Measurements from ENCODE around the gene OTUD1. TPM values are rescaled to one million over a fixed set of nuclear protein-coding genes. Genes with fewer than 3 reads are reported as not detected.

The OTUD1 gene
- total and polyA plus RNA-seq, 2 donors (not counting 1 experiment from before 2014, with no cell fraction given) = 69.0 to 92.8 TPM

DNA sequence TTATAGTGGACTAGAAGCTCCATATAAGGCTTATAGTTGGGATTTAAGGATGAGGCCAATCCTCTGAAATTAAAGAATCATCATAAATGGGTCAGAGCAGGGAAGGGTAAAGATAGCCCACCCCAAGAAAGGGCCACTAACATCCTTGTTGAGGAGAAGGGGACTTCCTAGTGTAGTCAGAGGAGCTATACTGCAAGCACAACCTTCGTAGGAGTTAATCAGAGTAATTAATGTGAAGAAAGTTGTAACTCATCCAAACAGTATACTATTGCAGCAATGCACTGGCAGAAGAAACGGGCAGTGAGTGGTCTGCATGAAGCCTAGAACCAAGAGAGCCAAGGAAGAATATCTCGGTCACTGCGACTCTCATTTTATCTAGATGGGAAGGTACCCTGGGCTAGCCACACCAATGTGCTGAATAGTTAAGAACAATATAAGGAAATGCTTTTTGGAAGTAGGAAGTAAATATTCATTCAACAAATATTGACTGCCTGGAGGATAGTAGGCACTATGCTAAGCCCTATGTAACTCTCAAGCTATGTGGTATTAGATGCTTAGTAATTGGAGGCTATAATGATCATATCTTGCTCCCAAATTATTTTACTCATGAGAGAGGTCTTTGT, 13.3 kb downstream of the OTUD1 start:
- Histone ChIP-seq H3K79me2 (ENCODE audit: control insufficient read depth, insufficient read depth, low read length) (peaks cover 41% of the 10 kb centered on the region), H3K4me3 (ENCODE audit: control extremely low read depth in 1 of 5, extremely low read depth in 1 of 5, insufficient read depth in 1 of 5, low read depth in 2 of 5, low read length in 4 of 5) (peak overlapping the region in 2 of 5 experiments; percentile 10 to 40), H3K9me3 (ENCODE audit: control extremely low read depth in 1 of 3, control insufficient read depth in 2 of 3, insufficient read depth in 1 of 3, low read length in 2 of 3) (peaks cover 0 to 7% (median 0%) of the 10 kb centered on the region in 3 donors), H3K27me3 (replicated peaks in 1 of 4; ENCODE audit: control extremely low read depth in 1 of 4, control insufficient read depth in 3 of 4, insufficient read depth in 4 of 4, low read length in 3 of 4) (no peaks in the 10 kb centered on the region), H3K27ac (ENCODE audit: low read length in 2 of 2) (peak overlapping the region; percentile 82 to 91), H3K4me2 (replicated peaks; ENCODE audit: low read depth, low read length, poor library complexity, severe bottlenecking) (peak overlapping the region; percentile 68), H3K9ac (ENCODE audit: low read length) (peak overlapping the region; percentile 50), H4K20me1 (ENCODE audit: control insufficient read depth, insufficient read depth, low read length, poor library complexity, severe bottlenecking) (no peaks in the 10 kb centered on the region), H3K4me1 (ENCODE audit: control insufficient read depth in 2 of 2, insufficient read depth in 2 of 2, low read length in 2 of 2) (peaks cover 56 to 62% of the 10 kb centered on the region in 2 donors), H2AFZ (ENCODE audit: insufficient read depth, low read depth, low read length, poor library complexity, severe bottlenecking) (peak overlapping the region; percentile 72), H3K36me3 (replicated peaks in 1 of 2; ENCODE audit: control extremely low read depth in 1 of 2, control insufficient read depth in 1 of 2, extremely low read depth in 1 of 2, insufficient read depth in 2 of 2, low read length in 1 of 2) (no peaks in the 10 kb centered on the region)
- Mint-ChIP-seq H3K27ac (peak overlapping the region; percentile 96), H3K27me3 (no peaks in the 10 kb centered on the region), H3K4me3 (peak overlapping the region; percentile 84), H3K4me1 (peaks cover 67% of the 10 kb centered on the region), H3K9me3 (ENCODE audit: insufficient read depth) (peaks cover 1% of the 10 kb centered on the region)
- DNase-seq = peak; percentile 19
- ChIA-PET CTCF (interaction anchor here (0.5 to 1.4 kb wide), 2 partner anchors 13 to 14 kb away, joined by 3 read pairs; partner anchors contain the start of gene OTUD1), POLR2A (no interaction called here)
- intact Hi-C loops (cut with micrococcal nuclease) = no loop called here
- TF ChIP-seq, protein P1, sequence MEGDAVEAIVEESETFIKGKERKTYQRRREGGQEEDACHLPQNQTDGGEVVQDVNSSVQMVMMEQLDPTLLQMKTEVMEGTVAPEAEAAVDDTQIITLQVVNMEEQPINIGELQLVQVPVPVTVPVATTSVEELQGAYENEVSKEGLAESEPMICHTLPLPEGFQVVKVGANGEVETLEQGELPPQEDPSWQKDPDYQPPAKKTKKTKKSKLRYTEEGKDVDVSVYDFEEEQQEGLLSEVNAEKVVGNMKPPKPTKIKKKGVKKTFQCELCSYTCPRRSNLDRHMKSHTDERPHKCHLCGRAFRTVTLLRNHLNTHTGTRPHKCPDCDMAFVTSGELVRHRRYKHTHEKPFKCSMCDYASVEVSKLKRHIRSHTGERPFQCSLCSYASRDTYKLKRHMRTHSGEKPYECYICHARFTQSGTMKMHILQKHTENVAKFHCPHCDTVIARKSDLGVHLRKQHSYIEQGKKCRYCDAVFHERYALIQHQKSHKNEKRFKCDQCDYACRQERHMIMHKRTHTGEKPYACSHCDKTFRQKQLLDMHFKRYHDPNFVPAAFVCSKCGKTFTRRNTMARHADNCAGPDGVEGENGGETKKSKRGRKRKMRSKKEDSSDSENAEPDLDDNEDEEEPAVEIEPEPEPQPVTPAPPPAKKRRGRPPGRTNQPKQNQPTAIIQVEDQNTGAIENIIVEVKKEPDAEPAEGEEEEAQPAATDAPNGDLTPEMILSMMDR (IDR thresholded peaks at IDR 0.05) = no peak
- TF ChIP-seq EZH2 (IDR thresholded peaks at IDR 0.05; ENCODE audit: borderline replicate concordance, insufficient read depth, low read depth, low read length, poor library complexity, severe bottlenecking) = no peak
- WGBS (ENCODE audit: insufficient coverage) = 100% methylated on average over 2 of the region's 4 CpGs
- no peak for ATAC-seq (ENCODE audit: low read depth)

DNA sequence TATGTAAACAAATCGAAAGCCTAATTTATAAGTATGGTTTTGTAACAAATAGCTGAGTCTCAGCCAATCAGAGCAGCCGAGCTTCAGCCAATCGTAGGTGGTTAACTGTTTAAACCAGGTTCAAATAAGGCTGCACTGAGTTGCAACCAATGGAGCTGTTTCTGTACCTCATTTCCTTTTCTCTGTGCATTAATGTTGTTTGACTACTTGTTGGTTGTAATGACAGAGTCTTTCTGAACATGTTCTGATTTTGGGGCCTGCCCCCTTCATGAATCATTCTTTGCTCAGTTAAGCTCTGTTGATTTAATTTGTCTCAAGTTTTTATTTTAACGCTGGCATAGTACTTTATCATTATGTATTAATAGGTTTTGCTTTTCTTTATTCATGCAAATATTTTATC, 14.6 kb downstream of the OTUD1 start:
- no peak overlapping the region for H3K27ac ChIP-seq (ENCODE audit: low read length in 2 of 2)
- 88% methylated on average over 2 of the region's 4 CpGs for WGBS (ENCODE audit: insufficient coverage)
- no peak for ATAC-seq (ENCODE audit: low read depth)
- Mint-ChIP-seq H3K9me3 (ENCODE audit: insufficient read depth) (peaks cover 1% of the 10 kb centered on the region), H3K27ac (no peak overlapping the region), H3K4me3 (no peak overlapping the region), H3K27me3 (no peaks in the 10 kb centered on the region), H3K4me1 (peaks cover 73% of the 10 kb centered on the region)
- peaks cover 0 to 7% (median 0%) of the 10 kb centered on the region in 3 donors for H3K9me3 ChIP-seq (ENCODE audit: control extremely low read depth in 1 of 3, control insufficient read depth in 2 of 3, insufficient read depth in 1 of 3, low read length in 2 of 3)
- POLR2A ChIA-PET = interaction anchor here (0.5 kb wide), 1 partner anchor 1015 kb away, joined by 3 read pairs; no protein-coding TSS in a partner anchor
- DNase-seq = no peak
- no peak overlapping the region for H3K4me2 ChIP-seq (replicated peaks; ENCODE audit: low read depth, low read length, poor library complexity, severe bottlenecking)
- no peaks in the 10 kb centered on the region for H4K20me1 ChIP-seq (ENCODE audit: control insufficient read depth, insufficient read depth, low read length, poor library complexity, severe bottlenecking)
- H3K4me1 ChIP-seq (ENCODE audit: control insufficient read depth in 2 of 2, insufficient read depth in 2 of 2, low read length in 2 of 2) = peaks cover 57 to 64% of the 10 kb centered on the region in 2 donors
- H3K4me3 ChIP-seq (ENCODE audit: control extremely low read depth in 1 of 5, extremely low read depth in 1 of 5, insufficient read depth in 1 of 5, low read depth in 2 of 5, low read length in 4 of 5) = no peak overlapping the region
- intact Hi-C loops (cut with micrococcal nuclease) = no loop called here
- CTCF ChIA-PET = no interaction called here
- H3K36me3 ChIP-seq (replicated peaks in 1 of 2; ENCODE audit: control extremely low read depth in 1 of 2, control insufficient read depth in 1 of 2, extremely low read depth in 1 of 2, insufficient read depth in 2 of 2, low read length in 1 of 2) = no peaks in the 10 kb centered on the region
- TF ChIP-seq, protein P1 (IDR thresholded peaks at IDR 0.05) = no peak
- no peak for TF ChIP-seq EZH2 (IDR thresholded peaks at IDR 0.05; ENCODE audit: borderline replicate concordance, insufficient read depth, low read depth, low read length, poor library complexity, severe bottlenecking)
- H3K79me2 ChIP-seq (ENCODE audit: control insufficient read depth, insufficient read depth, low read length) = peaks cover 28% of the 10 kb centered on the region
- no peaks in the 10 kb centered on the region for H3K27me3 ChIP-seq (replicated peaks in 1 of 4; ENCODE audit: control extremely low read depth in 1 of 4, control insufficient read depth in 3 of 4, insufficient read depth in 4 of 4, low read length in 3 of 4)
- no peak overlapping the region for H3K9ac ChIP-seq (ENCODE audit: low read length)
- H2AFZ ChIP-seq (ENCODE audit: insufficient read depth, low read depth, low read length, poor library complexity, severe bottlenecking) = no peak overlapping the region
